Endothelial cell (in vitro differentiated cells): ENCODE data around the gene ABI3BP. TPM values are rescaled to one million over a fixed set of nuclear protein-coding genes. Genes with fewer than 3 reads are reported as not detected.

Experiments used
- DNase-seq: peaks from one replicate; pipeline ENCODE4 v3.0.0; 2021; ENCODE audit warnings: low spot score
- H3K27ac Mint-ChIP-seq: one replicate; pipeline ENCODE4 v1.8.0; 2021; ENCODE audit warnings: mixed read lengths, inconsistent platforms; ENCODE audit not compliant: unreplicated experiment
- H3K27me3 Mint-ChIP-seq: one replicate; pipeline ENCODE4 v1.8.0; 2021; ENCODE audit warnings: mild to moderate bottlenecking, moderate library complexity, mixed read lengths, inconsistent platforms; ENCODE audit not compliant: unreplicated experiment
- H3K36me3 Mint-ChIP-seq: one replicate; pipeline ENCODE4 v1.8.0; 2021; ENCODE audit warnings: mild to moderate bottlenecking, low read depth, mixed read lengths, inconsistent platforms; ENCODE audit not compliant: unreplicated experiment
- H3K4me1 Mint-ChIP-seq: one replicate; pipeline ENCODE4 v1.8.0; 2021; ENCODE audit warnings: mild to moderate bottlenecking, mixed read lengths, inconsistent platforms; ENCODE audit not compliant: unreplicated experiment
- H3K4me3 Mint-ChIP-seq: one replicate; pipeline ENCODE4 v1.8.0; 2021; ENCODE audit warnings: mild to moderate bottlenecking, mixed read lengths, inconsistent platforms; ENCODE audit not compliant: unreplicated experiment
- H3K9me3 Mint-ChIP-seq: one replicate; pipeline ENCODE4 v1.8.0; 2021; ENCODE audit warnings: mixed read lengths, inconsistent platforms; ENCODE audit not compliant: unreplicated experiment
- total RNA-seq: library from RNA; stranded (reverse); fragmentation: NEBNext Ultra II Directional; extraction: Animal tissue kit (Norgen Biotek cat#: 25700); gene quantifications from one replicate; pipeline ENCODE4 v1.2.1, GENCODE V29; 2021; ENCODE audit not compliant: unreplicated experiment
- TF ChIP-seq, protein P1 (sequence below): fragments of 200-600 bp; sonication (generic); IDR thresholded peaks from one replicate; pipeline ENCODE4 v1.5.0; 2021; ENCODE audit warnings: antibody characterized with exemption; ENCODE audit not compliant: unreplicated experiment

ABI3BP gene
- total RNA-seq, 1 donor from 2014 or later = 0.26 TPM

DNA sequence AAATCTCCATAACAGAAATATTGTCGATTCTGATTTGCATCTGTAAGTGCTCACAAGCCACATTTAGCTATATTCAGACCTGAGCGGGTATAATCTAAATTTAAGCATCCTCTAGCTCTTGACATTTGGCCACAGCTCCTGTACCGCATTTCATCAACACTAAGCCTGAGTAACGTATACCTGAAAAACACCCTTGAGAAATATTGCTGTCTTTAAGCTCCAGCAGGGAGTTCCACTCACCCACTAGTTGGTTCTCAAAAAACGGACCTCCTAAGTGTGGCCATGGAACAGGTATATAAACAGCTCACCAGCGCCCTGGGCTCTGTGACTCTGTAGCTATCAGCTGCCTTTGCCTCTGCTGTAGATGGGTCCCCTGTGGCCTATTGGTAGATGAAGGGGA, 80.7 kb downstream of the ABI3BP start:
- no peak overlapping the region for H3K4me3 Mint-ChIP-seq
- TF ChIP-seq, protein P1, sequence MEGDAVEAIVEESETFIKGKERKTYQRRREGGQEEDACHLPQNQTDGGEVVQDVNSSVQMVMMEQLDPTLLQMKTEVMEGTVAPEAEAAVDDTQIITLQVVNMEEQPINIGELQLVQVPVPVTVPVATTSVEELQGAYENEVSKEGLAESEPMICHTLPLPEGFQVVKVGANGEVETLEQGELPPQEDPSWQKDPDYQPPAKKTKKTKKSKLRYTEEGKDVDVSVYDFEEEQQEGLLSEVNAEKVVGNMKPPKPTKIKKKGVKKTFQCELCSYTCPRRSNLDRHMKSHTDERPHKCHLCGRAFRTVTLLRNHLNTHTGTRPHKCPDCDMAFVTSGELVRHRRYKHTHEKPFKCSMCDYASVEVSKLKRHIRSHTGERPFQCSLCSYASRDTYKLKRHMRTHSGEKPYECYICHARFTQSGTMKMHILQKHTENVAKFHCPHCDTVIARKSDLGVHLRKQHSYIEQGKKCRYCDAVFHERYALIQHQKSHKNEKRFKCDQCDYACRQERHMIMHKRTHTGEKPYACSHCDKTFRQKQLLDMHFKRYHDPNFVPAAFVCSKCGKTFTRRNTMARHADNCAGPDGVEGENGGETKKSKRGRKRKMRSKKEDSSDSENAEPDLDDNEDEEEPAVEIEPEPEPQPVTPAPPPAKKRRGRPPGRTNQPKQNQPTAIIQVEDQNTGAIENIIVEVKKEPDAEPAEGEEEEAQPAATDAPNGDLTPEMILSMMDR = no peak
- DNase-seq = no peak
- H3K27ac Mint-ChIP-seq = no peak overlapping the region
- H3K9me3 Mint-ChIP-seq = no peaks in the 10 kb centered on the region
- H3K36me3 Mint-ChIP-seq = no peaks in the 10 kb centered on the region
- H3K4me1 Mint-ChIP-seq = no peaks in the 10 kb centered on the region
- H3K27me3 Mint-ChIP-seq = no peaks in the 10 kb centered on the region

DNA sequence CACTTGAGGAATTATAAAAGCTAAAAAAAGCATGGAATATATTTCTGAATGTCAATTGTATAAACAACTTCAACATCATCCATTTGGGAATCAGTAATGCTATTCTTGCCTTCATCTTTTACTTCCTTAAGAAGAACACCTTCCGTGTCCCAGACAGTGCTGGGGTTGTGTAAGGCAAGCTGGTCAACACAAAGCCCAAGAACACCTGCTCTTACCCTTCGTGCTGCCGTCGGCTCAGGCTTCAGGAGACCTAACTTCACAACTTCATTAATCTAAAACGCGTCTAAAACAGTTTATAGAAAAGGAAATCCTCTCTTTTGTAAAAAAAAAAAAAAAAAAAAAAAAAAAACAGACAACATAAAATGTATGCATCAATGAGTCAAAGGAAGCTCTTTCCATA, 81.3 kb downstream of the ABI3BP start:
- TF ChIP-seq, protein P1 = no peak
- no peaks in the 10 kb centered on the region for H3K9me3 Mint-ChIP-seq
- no peaks in the 10 kb centered on the region for H3K36me3 Mint-ChIP-seq
- no peaks in the 10 kb centered on the region for H3K27me3 Mint-ChIP-seq
- no peak for DNase-seq
- H3K4me3 Mint-ChIP-seq = no peak overlapping the region
- no peaks in the 10 kb centered on the region for H3K4me1 Mint-ChIP-seq
- H3K27ac Mint-ChIP-seq = no peak overlapping the region

DNA sequence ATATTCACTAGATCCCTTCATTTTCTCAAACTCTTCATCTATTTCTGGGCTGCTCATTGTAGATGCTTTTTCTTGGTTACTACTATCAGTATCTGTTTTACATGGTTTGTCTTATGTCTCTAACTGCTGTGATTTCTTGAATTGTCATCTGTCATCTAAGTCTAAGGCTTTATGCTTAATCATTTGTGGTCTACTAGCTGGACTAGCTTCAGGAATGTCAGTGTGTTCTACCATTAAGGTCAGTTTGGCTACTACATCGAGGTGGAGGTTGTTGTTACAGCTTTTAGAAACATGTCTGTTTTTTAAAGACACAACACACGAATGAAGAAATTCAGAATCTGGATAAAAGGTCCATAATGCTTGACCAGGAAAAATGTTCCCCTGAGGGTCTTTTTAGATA, 82.2 kb downstream of the ABI3BP start:
- no peak overlapping the region for H3K27ac Mint-ChIP-seq
- no peaks in the 10 kb centered on the region for H3K36me3 Mint-ChIP-seq
- no peaks in the 10 kb centered on the region for H3K27me3 Mint-ChIP-seq
- H3K4me1 Mint-ChIP-seq = no peaks in the 10 kb centered on the region
- TF ChIP-seq, protein P1 = no peak
- DNase-seq = no peak
- no peak overlapping the region for H3K4me3 Mint-ChIP-seq
- H3K9me3 Mint-ChIP-seq = no peaks in the 10 kb centered on the region

DNA sequence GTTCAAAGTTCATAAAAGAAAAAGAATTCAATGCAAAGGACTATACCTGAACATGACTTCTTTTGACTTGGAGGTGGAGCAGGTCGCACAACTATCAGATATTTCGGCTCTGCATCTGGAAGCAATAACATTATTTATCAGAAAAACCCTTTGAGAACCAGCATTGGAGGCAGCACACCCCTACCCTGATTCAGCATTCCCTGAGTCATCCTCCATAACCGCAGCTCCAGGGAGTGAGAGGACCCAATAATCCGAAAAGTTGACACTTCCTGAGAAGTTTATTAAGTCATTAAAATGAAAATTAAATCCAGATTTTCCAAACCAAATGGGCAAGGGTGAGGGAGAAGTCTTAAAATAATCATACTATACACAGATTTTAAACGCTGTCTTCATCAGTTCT, 90.6 kb downstream of the ABI3BP start:
- no peaks in the 10 kb centered on the region for H3K4me1 Mint-ChIP-seq
- DNase-seq = no peak
- H3K36me3 Mint-ChIP-seq = no peaks in the 10 kb centered on the region
- no peaks in the 10 kb centered on the region for H3K27me3 Mint-ChIP-seq
- TF ChIP-seq, protein P1 = no peak
- H3K9me3 Mint-ChIP-seq = no peaks in the 10 kb centered on the region
- no peak overlapping the region for H3K4me3 Mint-ChIP-seq
- H3K27ac Mint-ChIP-seq = no peak overlapping the region

DNA sequence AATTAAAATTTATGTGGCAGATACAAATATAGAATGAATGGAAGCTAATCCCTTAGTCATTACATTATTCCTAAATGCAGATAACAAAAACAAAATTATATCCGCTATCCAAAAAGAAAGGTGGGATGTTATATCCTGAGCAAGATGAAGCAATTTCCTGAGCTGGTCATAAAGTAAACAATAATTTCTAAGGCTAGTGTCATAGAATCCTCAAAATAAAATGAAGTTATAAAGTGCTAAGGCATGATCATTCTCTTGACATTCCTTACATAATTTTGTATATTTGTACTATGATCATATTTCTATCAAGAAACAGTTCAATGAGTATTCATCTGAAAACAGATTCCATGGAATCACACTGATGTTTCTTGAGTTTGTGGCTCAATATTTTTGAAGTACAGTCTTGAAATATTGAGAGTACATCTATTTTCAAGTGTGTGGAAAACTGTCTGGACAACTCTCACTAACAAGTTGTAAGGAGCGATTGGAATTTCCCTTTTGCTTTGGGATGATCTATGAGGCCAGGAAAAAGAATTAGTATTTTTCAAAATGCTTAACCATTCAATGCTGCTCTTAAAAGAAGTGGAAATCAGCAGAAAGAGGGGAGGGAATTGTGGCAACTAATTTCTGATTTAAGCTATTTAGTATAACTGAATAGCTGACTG, 92.4 kb downstream of the ABI3BP start:
- Mint-ChIP-seq H3K27ac (no peak overlapping the region), H3K27me3 (no peaks in the 10 kb centered on the region), H3K4me1 (no peaks in the 10 kb centered on the region), H3K36me3 (no peaks in the 10 kb centered on the region), H3K4me3 (no peak overlapping the region), H3K9me3 (no peaks in the 10 kb centered on the region)
- DNase-seq = no peak
- TF ChIP-seq, protein P1 = no peak
